Tibial nerve (tissue), 3 donors: ENCODE results near the gene FGF14.

ENCODE experiments used
- POLR2A ChIP-seq, 2 donors: fragments of 450-650 bp; IDR thresholded peaks; one replicate each; pipeline ENCODE4 v1.6.1; 2017; ENCODE audit warnings: antibody characterized with exemption in 2 of 2, mild to moderate bottlenecking in 2 of 2, moderate library complexity in 2 of 2
- TF ChIP-seq, protein P1 (sequence below), 5 experiments: fragments of 200-600 bp in 3 of 5; fragments of 450-650 bp in 2 of 5; sonication (generic) in 3 of 5; IDR thresholded peaks; one replicate each; pipeline ENCODE4 v1.5.1; 2016 to 2019; ENCODE audit warnings: antibody characterized with exemption in 5 of 5, mild to moderate bottlenecking in 3 of 5, moderate library complexity in 2 of 5

DNA sequence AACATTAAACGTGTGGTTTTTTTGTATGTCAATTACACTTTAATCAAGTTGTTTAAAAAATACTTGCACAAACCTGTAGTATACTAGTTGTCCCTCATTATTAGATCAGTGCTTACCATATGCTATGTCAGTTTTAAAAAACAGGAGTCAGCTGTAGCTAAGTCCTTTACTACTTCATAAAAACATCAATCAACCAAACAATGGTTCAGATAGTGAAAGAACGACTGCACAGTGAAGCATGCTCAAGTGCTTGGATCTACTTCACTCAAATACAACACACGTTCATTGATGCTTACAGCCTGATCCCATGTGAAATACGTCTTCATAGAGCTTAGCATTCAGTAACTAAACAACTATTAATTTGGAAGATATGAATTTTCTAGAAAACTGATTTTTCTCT, 225.0 kb downstream of the FGF14 start:
- TF ChIP-seq, protein P1, sequence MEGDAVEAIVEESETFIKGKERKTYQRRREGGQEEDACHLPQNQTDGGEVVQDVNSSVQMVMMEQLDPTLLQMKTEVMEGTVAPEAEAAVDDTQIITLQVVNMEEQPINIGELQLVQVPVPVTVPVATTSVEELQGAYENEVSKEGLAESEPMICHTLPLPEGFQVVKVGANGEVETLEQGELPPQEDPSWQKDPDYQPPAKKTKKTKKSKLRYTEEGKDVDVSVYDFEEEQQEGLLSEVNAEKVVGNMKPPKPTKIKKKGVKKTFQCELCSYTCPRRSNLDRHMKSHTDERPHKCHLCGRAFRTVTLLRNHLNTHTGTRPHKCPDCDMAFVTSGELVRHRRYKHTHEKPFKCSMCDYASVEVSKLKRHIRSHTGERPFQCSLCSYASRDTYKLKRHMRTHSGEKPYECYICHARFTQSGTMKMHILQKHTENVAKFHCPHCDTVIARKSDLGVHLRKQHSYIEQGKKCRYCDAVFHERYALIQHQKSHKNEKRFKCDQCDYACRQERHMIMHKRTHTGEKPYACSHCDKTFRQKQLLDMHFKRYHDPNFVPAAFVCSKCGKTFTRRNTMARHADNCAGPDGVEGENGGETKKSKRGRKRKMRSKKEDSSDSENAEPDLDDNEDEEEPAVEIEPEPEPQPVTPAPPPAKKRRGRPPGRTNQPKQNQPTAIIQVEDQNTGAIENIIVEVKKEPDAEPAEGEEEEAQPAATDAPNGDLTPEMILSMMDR (IDR thresholded peaks at IDR 0.05), result no peak
- no peak for TF ChIP-seq POLR2A (IDR thresholded peaks at IDR 0.05)
